Limb (tissue), 2 donors: ENCODE measurements around the gene DNAI1.
A peak's percentile ranks its signal among the peaks of the same experiment; 100 is the strongest.
"Not testable (repeated sequence)": the region's sequence is repeated elsewhere in the genome, so short reads cannot be mapped to it uniquely, and the experiment has no call there.

Experiments
- DNase-seq, 2 donors: peaks; one replicate each; pipeline ENCODE4 v3.0.0-alpha.2; 2016; ENCODE audit errors: extremely low spot score in 2 of 2

Gene DNAI1

GRCh38 chr9:34512131-34513078 lies 53.8 kb downstream of the DNAI1 start:
- no peak for DNase-seq

GRCh38 chr9:34513567-34514214 lies 55.1 kb downstream of the DNAI1 start:
- DNase-seq, result no peak

GRCh38 chr9:34514401-34514800 lies 55.8 kb downstream of the DNAI1 start:
- no peak for DNase-seq

GRCh38 chr9:34514816-34515215 lies 56.2 kb downstream of the DNAI1 start:
- DNase-seq, result no peak

- no peak for DNase-seq
These were observed 57.4 kb downstream of the DNAI1 start for GRCh38 chr9:34515959-34516358.

DNA sequence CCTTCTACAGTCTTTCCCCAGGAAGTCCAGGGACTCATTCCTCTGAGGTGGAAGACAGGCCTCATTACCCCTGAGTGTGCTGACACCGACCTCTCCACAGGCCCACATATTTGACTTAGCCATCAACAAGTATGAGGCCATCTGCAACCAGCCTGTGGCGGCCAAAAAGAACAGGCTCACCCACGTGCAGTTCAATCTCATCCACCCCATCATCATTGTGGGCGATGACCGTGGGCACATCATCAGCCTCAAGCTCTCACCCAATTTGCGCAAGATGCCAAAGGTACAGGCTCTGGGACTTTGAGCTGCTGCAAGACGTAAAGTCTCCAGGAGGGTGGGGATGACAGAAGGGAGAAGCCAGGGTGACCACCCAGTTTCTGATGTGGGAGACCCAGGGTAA lies 58.6 kb downstream of the DNAI1 start:
- no peak for DNase-seq

DNA sequence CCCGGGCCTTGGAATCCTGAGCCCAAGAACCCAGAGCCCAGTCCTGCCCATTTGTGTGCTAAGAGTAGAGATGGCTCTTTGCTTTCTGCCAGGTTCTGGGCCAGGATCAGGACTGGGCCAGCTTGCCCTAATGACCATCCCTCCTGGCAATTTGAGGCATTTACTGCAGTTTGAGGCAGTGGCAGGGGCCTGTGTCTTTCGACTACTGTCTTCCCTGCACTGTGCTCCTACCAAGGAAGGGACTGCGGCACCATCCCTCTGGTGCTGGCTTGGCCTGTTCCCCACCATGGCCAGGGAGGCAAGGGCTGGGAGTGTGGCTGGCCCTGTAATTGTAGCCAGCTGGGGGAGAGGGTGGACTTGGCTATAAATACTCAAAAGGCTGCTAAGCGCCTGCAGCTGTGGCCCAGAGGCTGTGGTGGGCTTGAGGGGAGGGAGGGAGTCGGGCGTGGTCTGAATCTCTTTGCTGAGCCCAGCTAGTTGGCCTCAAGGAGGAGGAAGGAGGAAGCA lies 59.6 kb downstream of the DNAI1 start:
- peak; percentile 42 to 56 for DNase-seq

GRCh38 chr9:34518896-34519295 lies 60.3 kb downstream of the DNAI1 start:
- no peak for DNase-seq

GRCh38 chr9:34519321-34520020 lies 60.9 kb downstream of the DNAI1 start:
- no peak for DNase-seq

DNA sequence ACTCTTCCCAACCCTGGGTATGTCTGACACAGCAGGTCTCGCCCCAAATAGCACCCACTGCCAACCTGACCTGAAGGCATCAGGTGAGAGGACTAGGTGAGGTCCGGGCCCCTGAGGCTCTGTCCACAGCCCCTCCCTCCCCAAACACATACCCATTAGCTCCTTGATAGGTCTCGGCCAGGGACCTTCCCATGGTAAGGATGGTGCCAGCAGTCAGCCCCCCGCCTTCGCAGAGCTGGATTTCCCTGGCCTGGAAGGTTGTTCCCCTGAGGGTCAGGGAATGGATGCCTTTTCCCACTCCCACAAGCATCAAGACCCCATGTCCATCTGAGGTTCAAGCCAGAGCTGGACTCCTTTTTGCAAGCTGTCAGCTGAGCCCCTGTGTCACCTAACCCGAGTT lies 61.5 kb downstream of the DNAI1 start:
- no peak for DNase-seq

DNA sequence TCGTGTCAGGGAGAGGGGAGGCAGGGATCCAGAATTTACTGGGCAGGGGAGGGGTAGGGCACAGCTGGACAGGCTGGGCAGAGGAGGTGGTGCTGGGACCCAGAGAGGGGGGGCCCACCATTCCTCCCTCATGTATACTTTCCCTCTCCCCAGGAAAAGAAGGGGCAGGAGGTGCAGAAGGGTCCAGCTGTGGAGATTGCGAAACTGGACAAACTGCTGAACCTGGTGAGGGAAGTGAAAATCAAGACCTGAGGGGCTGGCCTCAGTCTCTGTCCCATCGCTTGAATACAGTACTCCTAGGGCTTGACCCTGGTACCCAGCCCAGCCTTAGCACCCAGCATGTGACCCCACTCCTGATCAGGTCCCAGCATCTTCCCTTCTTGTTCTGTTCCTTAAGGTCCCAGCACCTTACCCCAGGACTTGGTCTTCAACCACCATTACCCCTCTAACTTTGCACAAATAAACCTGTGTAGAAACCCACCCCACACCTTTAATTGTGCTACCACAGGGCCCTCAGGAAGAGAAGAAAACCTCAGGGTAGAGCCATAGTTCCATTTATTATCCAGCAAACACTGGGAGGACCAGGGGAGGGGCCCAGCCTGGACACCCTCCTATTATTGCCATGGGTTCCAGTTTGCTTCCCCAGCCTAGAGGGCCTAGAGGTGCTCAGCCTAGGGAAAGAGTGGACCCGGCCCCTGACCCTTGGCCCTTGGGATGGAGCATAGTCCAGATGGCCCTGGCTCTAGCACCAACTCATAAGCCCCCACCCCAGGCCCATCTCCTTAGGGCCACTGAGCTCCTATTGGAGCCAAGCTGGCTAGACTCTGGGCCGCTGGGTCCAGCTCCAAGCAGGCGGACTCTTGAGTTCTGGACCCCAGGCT lies 62.1 kb downstream of the DNAI1 start:
- DNase-seq, result no peak

DNA sequence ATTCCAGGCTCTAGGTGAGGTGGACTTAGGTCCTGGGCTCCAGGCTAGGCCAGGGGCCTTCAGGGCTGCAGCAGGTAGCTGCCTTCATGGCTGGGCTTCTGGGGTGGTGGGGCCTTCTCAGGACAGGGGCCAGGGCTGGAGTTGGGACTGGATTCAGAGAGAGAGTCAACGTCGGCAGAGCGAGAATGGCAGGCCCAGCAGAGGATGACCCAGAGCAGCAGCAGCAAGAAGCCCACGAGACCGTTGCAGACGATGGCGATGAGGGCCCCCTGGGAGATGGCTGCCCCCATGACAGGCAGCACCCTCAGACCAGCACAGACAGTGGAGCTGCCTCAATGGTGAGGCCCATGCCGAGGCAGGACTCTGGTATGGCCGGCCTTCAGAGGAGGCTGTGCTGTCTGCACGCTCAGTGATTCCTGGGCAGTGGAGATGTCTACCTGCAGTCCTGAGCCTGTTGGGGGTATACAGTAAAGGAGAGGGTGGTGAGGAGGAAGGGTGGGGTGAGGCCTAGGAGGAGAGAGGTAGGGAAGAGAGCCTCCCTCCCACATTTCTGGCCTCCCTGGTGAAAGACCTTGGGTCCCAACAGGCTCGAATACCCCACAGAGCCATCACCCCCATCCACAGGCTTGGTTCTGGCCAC lies 62.9 kb downstream of the DNAI1 start:
- no peak for DNase-seq

DNA sequence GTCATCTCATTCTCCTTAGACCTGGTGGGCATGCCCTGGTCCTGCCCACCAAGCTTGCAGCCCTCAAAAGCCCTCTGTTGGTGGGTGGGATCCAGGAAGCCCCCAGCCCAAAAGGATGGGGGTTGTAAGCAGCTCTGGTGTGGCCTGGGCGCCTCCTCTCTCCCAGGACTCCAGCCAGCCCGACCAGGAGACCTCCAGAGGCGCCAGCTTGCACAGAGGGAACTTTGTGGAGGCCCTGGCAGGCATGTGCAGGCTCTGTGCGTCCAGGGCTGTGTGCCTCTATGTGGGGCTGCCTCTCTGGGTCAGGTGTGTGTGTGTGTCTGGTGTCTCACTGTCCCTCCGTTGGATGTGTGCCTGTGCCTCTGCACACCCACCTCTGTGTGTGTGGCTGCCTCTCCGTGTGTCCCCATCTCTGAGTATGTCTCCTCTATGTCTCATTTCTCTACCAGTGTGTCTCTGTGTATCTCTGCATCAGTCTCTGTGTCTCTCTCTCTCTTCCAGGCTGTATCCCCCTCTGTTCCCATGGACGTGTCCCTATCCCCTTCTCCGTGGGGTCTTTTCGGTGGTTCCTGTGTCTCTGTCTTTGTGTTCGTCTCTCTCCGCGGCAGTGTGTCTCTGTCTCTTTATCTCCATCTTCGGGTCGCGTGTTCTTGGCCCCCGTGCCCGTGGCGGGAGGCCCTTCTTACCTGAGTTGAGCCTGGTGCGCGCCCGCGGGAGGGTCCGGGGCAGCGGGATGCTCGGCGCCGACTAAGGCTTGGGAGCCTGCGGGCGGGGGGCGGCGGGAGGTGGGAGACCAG lies 63.7 kb downstream of the DNAI1 start:
- no peak for DNase-seq

DNA sequence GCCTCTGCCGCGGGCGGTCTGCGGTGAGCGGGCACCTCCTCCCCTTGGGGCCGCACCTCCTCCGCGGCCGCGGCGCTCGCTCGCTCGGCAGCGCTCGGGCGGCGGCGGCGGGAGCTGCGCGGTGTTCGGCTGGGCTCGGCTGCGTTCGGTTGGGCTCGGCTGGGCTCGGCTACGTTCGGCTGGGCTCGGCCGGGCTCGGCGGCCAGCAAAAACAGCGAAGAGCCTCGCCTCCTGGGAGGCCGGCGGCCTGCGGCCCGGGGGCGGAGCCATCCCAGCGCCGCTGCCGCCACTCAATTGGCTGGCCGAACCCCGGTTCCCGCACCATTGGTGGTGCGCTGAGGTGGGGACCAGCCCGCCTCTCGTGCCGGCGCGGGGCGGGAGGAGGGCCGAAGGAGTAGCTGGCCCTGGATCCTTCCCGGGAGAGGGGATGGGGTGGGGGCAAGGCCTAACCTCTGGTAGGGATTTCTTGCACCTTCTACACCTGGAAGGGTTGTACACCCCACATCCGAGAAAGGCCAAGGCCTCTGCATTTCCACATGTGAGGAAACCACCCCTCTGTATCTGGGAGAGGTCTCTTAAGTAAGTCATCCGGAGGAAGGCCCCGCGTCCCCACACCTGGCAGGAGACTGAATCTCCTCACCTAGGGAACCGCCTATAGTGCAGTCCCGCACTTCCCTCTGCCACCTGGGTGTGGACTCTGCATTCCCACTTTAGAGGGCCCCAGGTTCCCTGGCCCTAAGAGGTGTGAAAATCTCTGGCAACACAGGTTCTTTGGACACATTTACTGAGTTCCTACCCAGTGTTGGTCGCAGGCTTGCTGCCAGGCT lies 64.6 kb downstream of the DNAI1 start, which contains the start of gene ENHO:
ENHO (minus strand) TSS at position 20 of the 827 bp plus-strand sequence. CDS start 1,295 bp downstream, outside the sequence.
- peak; percentile 86 to 96 for DNase-seq

DNA sequence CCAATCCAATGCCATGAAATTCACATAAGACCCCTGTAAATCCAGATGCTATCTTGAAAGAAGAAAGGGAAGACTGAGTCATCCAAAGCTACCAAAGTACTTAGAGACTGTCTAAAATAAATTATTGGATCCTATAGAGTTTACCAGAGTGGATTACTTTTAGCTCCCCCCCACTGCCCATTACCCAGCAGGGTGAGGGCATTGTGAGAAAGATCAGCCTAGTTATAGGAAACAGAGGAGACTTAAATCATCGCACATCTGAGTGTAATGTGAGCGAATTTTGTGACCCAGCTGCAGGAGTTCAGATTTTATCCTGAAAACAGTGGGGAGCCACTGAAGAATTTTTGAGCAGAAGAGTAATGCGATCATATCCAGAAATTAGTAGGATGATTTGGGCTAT lies 65.7 kb downstream of the DNAI1 start:
- no peak for DNase-seq

GRCh38 chr9:34526026-34526425 lies 67.4 kb downstream of the DNAI1 start:
- DNase-seq, result no peak

- not testable (repeated sequence) for DNase-seq
These were observed 73.4 kb downstream of the DNAI1 start for GRCh38 chr9:34532041-34532440.

DNA sequence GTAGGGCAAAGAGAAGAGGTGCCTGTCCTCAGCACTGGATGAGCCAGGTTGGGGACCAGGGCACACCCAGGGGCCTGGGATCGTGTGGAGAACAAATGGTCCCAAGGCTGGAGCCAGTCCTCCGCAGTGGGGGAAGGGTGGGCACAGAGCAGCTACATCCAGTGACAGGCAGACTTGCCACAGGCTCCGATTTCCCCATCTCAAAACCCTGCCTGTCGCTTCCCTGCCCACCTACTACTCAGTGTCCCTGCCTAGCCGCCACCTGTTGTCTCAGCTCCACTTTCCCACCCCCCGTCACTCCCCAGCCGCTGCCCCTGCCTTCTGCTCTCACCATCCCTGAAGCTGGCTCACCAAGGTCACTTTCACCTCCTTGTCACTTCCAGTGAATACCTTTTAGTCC lies 78.1 kb downstream of the DNAI1 start:
- DNase-seq, result no peak

- DNase-seq, result no peak
These were observed 82.2 kb downstream of the DNAI1 start for GRCh38 chr9:34540827-34541226.
